Dedifferentiated amniotic fluid mesenchymal stem cell (primary cell): ENCODE measurements around the gene IL37.

Source experiments
- DNase-seq: peaks from one replicate; pipeline ENCODE4 v3.0.0-alpha.2; 2016; ENCODE audit errors: extremely low spot score

The IL37 gene

GRCh38 chr2:112910865-112911264 is at the start of gene IL37:
Gene IL37, plus strand, starts transcription at chr2:112911165. Its CDS starts 1,848 bp downstream, at chr2:112913013.
- DNase-seq, result no peak

- DNase-seq, result no peak
Measured at GRCh38 chr2:112864072-112864471, 46.9 kb upstream of the IL37 start.

DNA sequence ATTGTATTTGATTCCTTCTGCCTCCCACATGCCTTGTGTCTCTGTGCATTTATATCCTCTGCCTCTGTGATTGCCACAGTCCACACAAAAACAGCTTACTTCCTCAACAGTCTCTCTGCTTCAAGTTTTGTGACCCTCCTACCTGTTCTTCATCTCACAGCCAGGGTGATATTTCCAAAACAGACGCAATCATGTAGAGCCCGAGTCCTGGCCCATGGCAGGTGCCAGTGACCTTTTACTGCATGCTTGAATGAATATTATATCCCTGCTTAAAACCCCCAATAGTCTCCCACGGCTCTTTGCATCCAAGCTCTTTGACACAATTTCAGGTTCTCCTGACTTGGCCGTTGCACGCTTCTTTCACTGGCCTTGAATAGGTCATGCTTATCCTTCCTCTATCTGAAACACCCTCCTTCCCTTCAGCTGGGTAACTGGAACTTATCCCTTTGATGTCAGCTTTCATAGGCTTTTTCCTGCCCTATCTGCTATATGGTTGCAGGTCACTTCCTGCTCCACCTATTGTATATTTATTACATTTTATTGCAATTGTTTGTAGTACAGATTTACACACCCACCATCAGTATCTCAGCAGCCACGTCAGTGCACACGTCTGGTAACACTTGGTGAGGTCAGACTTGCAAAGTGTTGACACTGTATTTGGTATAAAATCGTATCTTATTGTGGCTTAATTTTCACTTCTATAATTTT is 44.7 kb upstream of the IL37 start:
- no peak for DNase-seq

GRCh38 chr2:112867701-112868631 is 43.0 kb upstream of the IL37 start:
- no peak for DNase-seq

GRCh38 chr2:112869258-112869842 is 41.6 kb upstream of the IL37 start:
- peak; percentile 57 for DNase-seq

- DNase-seq, result no peak
Measured at GRCh38 chr2:112870841-112871835, 39.8 kb upstream of the IL37 start.

- no peak for DNase-seq
Measured at GRCh38 chr2:112876257-112876970, 34.6 kb upstream of the IL37 start.

DNA sequence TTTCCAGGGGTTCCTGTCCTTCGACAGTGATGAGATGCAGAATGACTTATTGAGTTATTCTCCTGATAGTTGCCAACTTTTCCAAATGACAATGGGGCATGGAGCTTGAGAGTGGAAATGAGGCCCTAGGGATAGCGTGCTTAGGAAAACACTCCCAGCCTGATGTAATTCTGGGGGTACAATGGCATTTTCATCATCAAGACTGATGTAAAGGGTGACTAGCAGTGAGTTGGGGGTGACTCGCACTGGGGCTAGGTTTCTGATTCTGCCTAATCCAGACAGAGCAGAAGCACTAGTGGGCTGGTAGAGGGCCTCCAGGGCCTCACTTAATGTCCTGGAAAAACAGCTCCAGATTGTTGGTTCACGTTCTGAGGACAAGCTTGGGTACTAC is 34.0 kb upstream of the IL37 start:
- no peak for DNase-seq

DNA sequence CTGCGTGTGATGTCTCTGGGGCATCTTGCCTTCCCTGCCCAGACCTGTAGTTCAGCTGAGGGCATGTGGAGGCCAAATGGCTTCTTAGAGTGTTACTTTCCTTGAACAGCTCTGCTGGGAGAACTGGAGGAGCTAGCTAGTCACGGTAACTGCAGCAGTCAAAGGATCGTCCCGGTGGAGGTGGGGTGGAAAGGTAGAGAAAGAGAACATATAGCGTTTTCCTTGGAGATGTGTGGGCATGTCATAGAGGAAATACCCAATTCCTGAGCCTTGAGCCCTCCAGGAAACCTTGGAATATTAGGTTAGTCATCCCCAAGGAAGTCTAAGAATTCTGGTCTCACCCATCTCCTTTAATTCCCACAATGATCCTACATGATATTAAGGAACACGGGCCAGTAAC is 33.5 kb upstream of the IL37 start:
- no peak for DNase-seq

GRCh38 chr2:112879491-112880041 is 31.4 kb upstream of the IL37 start:
- no peak for DNase-seq

DNA sequence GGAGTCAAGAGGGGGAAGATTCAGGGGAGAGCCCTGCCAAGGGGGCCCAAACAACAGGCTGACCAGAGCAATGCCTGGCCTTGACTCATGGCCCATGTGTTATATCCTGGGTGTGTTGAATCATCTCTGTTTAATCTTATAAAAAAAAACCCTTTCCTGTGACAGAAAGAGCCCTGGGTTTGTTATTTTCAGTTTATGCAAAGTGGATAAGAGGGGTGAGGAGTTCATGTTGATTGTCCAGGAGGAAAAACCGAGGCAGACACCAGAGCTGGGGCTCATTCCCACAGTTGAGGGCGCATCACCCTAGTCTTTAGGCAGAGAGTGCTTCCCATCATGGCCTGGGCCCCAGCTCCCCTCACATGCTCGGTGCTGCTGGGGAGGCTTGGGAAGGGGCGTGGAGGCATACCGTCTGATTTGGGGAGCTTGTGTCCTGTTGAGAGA is 30.9 kb upstream of the IL37 start:
- no peak for DNase-seq

- no peak for DNase-seq
Measured at GRCh38 chr2:112880696-112881095, 30.3 kb upstream of the IL37 start.

DNA sequence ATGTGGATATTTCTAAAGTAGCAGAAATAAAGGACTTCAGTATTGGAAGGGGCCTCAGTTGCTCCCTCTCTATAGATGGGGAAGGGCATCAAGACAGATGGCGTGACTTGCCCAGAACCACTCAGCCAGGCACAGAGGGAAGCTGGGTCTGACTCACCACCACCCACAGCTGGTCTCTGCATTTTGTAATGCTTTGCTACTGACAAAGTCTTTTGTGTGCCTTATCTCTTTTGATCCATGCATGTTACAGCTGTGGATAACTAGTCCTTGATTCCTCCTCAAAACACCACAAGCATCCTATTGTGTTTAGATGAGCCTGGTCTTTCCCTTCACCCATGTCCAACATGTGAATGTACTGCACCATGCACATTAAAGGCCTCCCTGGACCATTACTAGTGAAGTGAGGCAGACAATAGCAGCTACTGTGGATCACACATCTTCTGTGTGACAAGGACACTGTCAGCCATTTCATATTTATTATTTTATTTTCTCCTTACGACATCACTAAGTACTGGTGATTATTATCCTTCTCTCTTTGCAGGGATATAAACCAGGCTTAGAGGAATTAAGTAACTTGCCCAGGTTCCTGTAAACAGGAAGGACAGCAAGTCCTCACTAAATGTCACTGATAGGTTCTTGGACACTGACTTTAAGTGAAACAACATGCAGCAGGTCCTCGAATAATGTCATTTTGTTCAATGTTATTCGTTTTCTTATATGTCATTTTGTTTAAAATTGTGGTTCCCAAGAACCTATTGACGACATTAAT is 29.6 kb upstream of the IL37 start:
- peak; percentile 20 for DNase-seq

DNA sequence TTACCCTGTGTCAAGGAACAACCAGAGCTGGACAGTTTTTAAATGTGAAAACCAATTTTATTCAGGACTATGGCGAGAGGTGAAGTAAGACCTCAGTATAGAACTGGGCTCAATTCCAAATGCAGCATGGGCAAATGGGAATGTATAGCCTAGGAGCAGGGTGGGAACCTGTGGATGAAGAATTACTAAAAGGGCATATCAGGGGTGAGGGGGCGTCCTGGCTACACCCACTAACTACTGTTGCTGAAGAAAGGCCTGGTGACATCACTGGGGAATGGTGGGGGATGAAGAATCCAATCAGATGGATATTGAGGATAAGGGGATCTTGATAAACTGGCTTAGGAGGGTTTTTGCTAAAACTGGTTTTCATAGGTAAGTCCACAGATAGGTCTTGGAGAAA is 27.3 kb upstream of the IL37 start:
- DNase-seq, result no peak

GRCh38 chr2:112884869-112885505 is 26.0 kb upstream of the IL37 start:
- no peak for DNase-seq

GRCh38 chr2:112885506-112885902 is 25.5 kb upstream of the IL37 start:
- no peak for DNase-seq

GRCh38 chr2:112886291-112886690 is 24.7 kb upstream of the IL37 start:
- DNase-seq, result no peak

GRCh38 chr2:112887964-112888749 is 22.8 kb upstream of the IL37 start:
- no peak for DNase-seq
